GM23338 (cell line): ENCODE data around the gene ZFP62. TPM values are rescaled to one million over a fixed set of nuclear protein-coding genes. Genes with fewer than 3 reads are reported as not detected.

ENCODE experiments used
- ATAC-seq: fragments of 200-7000 bp; cut with Tn5 transposase; 3 replicates; pipeline ENCODE4 v1.9.1; 2020
- DNase-seq: peaks from one replicate; pipeline ENCODE4 v3.0.0-alpha.2; 2015; ENCODE audit warnings: low spot score
- H2AFZ ChIP-seq: fragments of 200-600 bp; sonication (generic); 2 replicates; pipeline ENCODE4 v1.8.0; 2016; ENCODE audit warnings: antibody characterized with exemption, mild to moderate bottlenecking, moderate library complexity
- H3F3A ChIP-seq: fragments of 200-600 bp; sonication (generic); replicated peaks from 2 replicates; pipeline ENCODE4 v1.8.0; 2017; ENCODE audit warnings: antibody characterized with exemption, mixed run types, low read depth
- H3K27ac ChIP-seq: fragments of 200-600 bp; sonication (generic); 2 replicates; pipeline ENCODE4 v1.6.1; 2016; ENCODE audit warnings: low read depth
- H3K27me3 ChIP-seq: fragments of 200-600 bp; sonication (generic); 2 replicates; pipeline ENCODE4 v1.8.0; 2016; ENCODE audit warnings: mild to moderate bottlenecking, mixed run types, moderate library complexity; ENCODE audit not compliant: insufficient read depth
- H3K36me3 ChIP-seq: fragments of 200-600 bp; sonication (generic); 2 replicates; pipeline ENCODE4 v1.8.0; 2016; ENCODE audit warnings: mild to moderate bottlenecking; ENCODE audit not compliant: insufficient read depth
- H3K4me1 ChIP-seq: fragments of 200-600 bp; sonication (generic); 2 replicates; pipeline ENCODE4 v1.8.0; 2016; ENCODE audit warnings: mild to moderate bottlenecking, moderate library complexity; ENCODE audit not compliant: insufficient read depth
- H3K4me2 ChIP-seq: fragments of 200-600 bp; sonication (generic); 2 replicates; pipeline ENCODE4 v1.7.1; 2017; ENCODE audit warnings: mixed run types
- H3K4me3 ChIP-seq: fragments of 200-600 bp; sonication (generic); 2 replicates; pipeline ENCODE4 v1.6.1; 2016; ENCODE audit warnings: mixed run types
- H3K79me2 ChIP-seq: fragments of 200-600 bp; sonication (generic); replicated peaks from 2 replicates; pipeline ENCODE4 v1.8.0; 2017; ENCODE audit warnings: mild to moderate bottlenecking; ENCODE audit not compliant: insufficient read depth
- H3K9me2 ChIP-seq: fragments of 200-600 bp; sonication (generic); 2 replicates; pipeline ENCODE4 v1.8.0; 2017; ENCODE audit not compliant: insufficient read depth
- H4K20me1 ChIP-seq: fragments of 200-600 bp; sonication (generic); replicated peaks from 2 replicates; pipeline ENCODE4 v1.8.0; 2017; ENCODE audit warnings: mild to moderate bottlenecking; ENCODE audit not compliant: insufficient read depth
- H3K27ac Mint-ChIP-seq: 2 replicates; pipeline ENCODE4 v1.8.0; 2020; ENCODE audit warnings: inconsistent platforms, mild to moderate bottlenecking, moderate library complexity, mixed read lengths
- H3K27me3 Mint-ChIP-seq: 3 replicates; pipeline ENCODE4 v1.8.0; 2022; ENCODE audit warnings: low read depth, mild to moderate bottlenecking, moderate library complexity, mixed read lengths, inconsistent platforms; ENCODE audit not compliant: insufficient read depth, poor library complexity
- H3K36me3 Mint-ChIP-seq: 3 replicates; pipeline ENCODE4 v1.8.0; 2021; ENCODE audit warnings: low read depth, mild to moderate bottlenecking, inconsistent platforms, moderate library complexity, mixed read lengths
- H3K4me1 Mint-ChIP-seq: 3 replicates; pipeline ENCODE4 v1.8.0; 2020; ENCODE audit warnings: mild to moderate bottlenecking, inconsistent platforms, mixed read lengths
- H3K4me3 Mint-ChIP-seq: 3 replicates; pipeline ENCODE4 v1.8.0; 2021; ENCODE audit warnings: moderate library complexity, mild to moderate bottlenecking, inconsistent platforms, mixed read lengths
- H3K9me3 Mint-ChIP-seq: 3 replicates; pipeline ENCODE4 v1.8.0; 2020; ENCODE audit warnings: moderate library complexity, mild to moderate bottlenecking, inconsistent platforms, mixed read lengths
- CREB1 ChIP-seq: fragments of 250-450 bp; sonication (Bioruptor Pico); IDR thresholded peaks from 2 replicates; pipeline ENCODE4 v1.5.0; 2020; ENCODE audit warnings: low read depth, mild to moderate bottlenecking, moderate library complexity
- CTCF ChIP-seq, 2 experiments: fragments of 200-600 bp in 1 of 2; sonication (generic) in 1 of 2; conservative IDR thresholded peaks; 2 replicates each; pipeline versions ENCODE4 v1.5.1 to v1.6.1; 2016 to 2017; ENCODE audit warnings: antibody characterized with exemption in 2 of 2, low read depth in 2 of 2, mild to moderate bottlenecking in 2 of 2, moderate library complexity in 1 of 2
- ETS1 ChIP-seq: IDR thresholded peaks from 2 replicates; pipeline ENCODE4 v1.6.1; 2016; ENCODE audit warnings: antibody characterized with exemption
- JUNB ChIP-seq: IDR thresholded peaks from one replicate; pipeline ENCODE4 v1.6.1; 2016; ENCODE audit warnings: antibody characterized with exemption; ENCODE audit not compliant: unreplicated experiment
- NANOG ChIP-seq: IDR thresholded peaks from 2 replicates; pipeline ENCODE4 v1.6.1; 2016; ENCODE audit warnings: antibody characterized with exemption, borderline replicate concordance
- POLR2AphosphoS5 ChIP-seq: IDR thresholded peaks from 2 replicates; pipeline ENCODE4 v1.6.1; 2016; ENCODE audit warnings: antibody characterized with exemption, low read depth
- REST ChIP-seq: IDR thresholded peaks from one replicate; pipeline ENCODE4 v1.6.1; 2018; ENCODE audit warnings: antibody characterized with exemption; ENCODE audit not compliant: unreplicated experiment
- ZNF114 ChIP-seq: fragments of 250-450 bp; sonication (Bioruptor Pico); IDR thresholded peaks from 2 replicates; pipeline ENCODE4 v1.5.0; 2020; ENCODE audit warnings: mild to moderate bottlenecking, moderate library complexity
- ZNF331 ChIP-seq: fragments of 250-450 bp; sonication (Bioruptor Pico); IDR thresholded peaks from 2 replicates; pipeline ENCODE4 v1.5.0; 2020; ENCODE audit warnings: low read depth, mild to moderate bottlenecking, moderate library complexity
- polyA plus RNA-seq: library from polyadenylated mRNA; unstranded; fragments of >200 nt; fragmentation: Nextera tagmentation; extraction: Ambion mirVana; gene quantifications from 2 replicates; pipeline ENCODE4 v1.2.1, GENCODE V29; 2016
- total RNA-seq: library from RNA; depleted of rRNA; stranded (reverse); fragments of >200 nt; shearing (Covaris generic); gene quantifications from 2 replicates; pipeline ENCODE4 v1.2.3, GENCODE V29; 2014

Gene ZFP62
- total and polyA plus RNA-seq, 2 experiments from 2014 or later = 32.9 to 33.2 TPM

GRCh38 chr5:180810210-180810958 is 50.7 kb downstream of the ZFP62 start:
- H3K4me3 ChIP-seq = peak overlapping the region; percentile 95
- H3K4me1 Mint-ChIP-seq = peaks cover 58% of the 10 kb centered on the region
- H3K27ac ChIP-seq = peak overlapping the region; percentile 100
- H3K27me3 Mint-ChIP-seq = peaks cover 9% of the 10 kb centered on the region
- H2AFZ ChIP-seq = peak overlapping the region; percentile 98
- H3K27me3 ChIP-seq = no peaks in the 10 kb centered on the region
- H3K79me2 ChIP-seq = peaks cover 31% of the 10 kb centered on the region
- no peaks in the 10 kb centered on the region; the same call in 2 of the 3 replicates for H3K9me3 Mint-ChIP-seq
- H3K9me2 ChIP-seq = no peaks in the 10 kb centered on the region
- no peaks in the 10 kb centered on the region for H3K36me3 ChIP-seq
- ATAC-seq (peak; percentile 84), DNase-seq (peak; percentile 96)
- H3K4me2 ChIP-seq = peak overlapping the region; percentile 90
- H3K4me1 ChIP-seq = peaks cover 29% of the 10 kb centered on the region
- TF ChIP-seq ZNF331 (CRISPR knock-in tag) (no peak), POLR2AphosphoS5 (peak; percentile 82)
- peak overlapping the region; percentile 98 for H3K27ac Mint-ChIP-seq
- peak overlapping the region; percentile 72 for H3K4me3 Mint-ChIP-seq
- H3F3A ChIP-seq = peaks cover 8% of the 10 kb centered on the region; the same call in 1 of the 2 replicates
- H4K20me1 ChIP-seq = no peaks in the 10 kb centered on the region
- H3K36me3 Mint-ChIP-seq = peaks cover 17% of the 10 kb centered on the region; the same call in 2 of the 3 replicates

GRCh38 chr5:180809403-180810209 is 51.5 kb downstream of the ZFP62 start:
- H3K9me3 Mint-ChIP-seq = no peaks in the 10 kb centered on the region; the same call in 2 of the 3 replicates
- H3K4me3 ChIP-seq = peak overlapping the region; percentile 95
- H3K4me3 Mint-ChIP-seq = peak overlapping the region; percentile 72
- H3K27me3 ChIP-seq = no peaks in the 10 kb centered on the region
- DNase-seq = peak; percentile 95
- no peaks in the 10 kb centered on the region for H4K20me1 ChIP-seq
- H3K27ac Mint-ChIP-seq = peak overlapping the region; percentile 98
- peaks cover 37% of the 10 kb centered on the region for H3K79me2 ChIP-seq
- H3K4me1 ChIP-seq = peaks cover 29% of the 10 kb centered on the region
- H3K36me3 Mint-ChIP-seq = peaks cover 21% of the 10 kb centered on the region; the same call in 2 of the 3 replicates
- H3K4me1 Mint-ChIP-seq = peaks cover 59% of the 10 kb centered on the region
- peaks cover 9% of the 10 kb centered on the region for H3K27me3 Mint-ChIP-seq
- H3F3A ChIP-seq = peaks cover 8% of the 10 kb centered on the region; the same call in 1 of the 2 replicates
- no peaks in the 10 kb centered on the region for H3K36me3 ChIP-seq
- no peaks in the 10 kb centered on the region for H3K9me2 ChIP-seq
- H3K27ac ChIP-seq = peak overlapping the region; percentile 100
- H3K4me2 ChIP-seq = peak overlapping the region; percentile 90
- ATAC-seq = peak; percentile 72
- H2AFZ ChIP-seq = peak overlapping the region; percentile 86; the same call in 1 of the 2 replicates
- no peak for TF ChIP-seq CREB1 (CRISPR knock-in tag)
- TF ChIP-seq ETS1 = no peak
- no peak for TF ChIP-seq CTCF (conservative IDR thresholded peaks at IDR 0.05; ENCODE audit: low read depth in 2 of 2)
- TF ChIP-seq ZNF331 (CRISPR knock-in tag) = no peak
- no peak for TF ChIP-seq ZNF114 (CRISPR knock-in tag)
- TF ChIP-seq JUNB = no peak
- no peak; the same call in 1 of the 2 replicates for TF ChIP-seq POLR2AphosphoS5
- no peak for TF ChIP-seq NANOG
- TF ChIP-seq REST = no peak
